ENCODE data around the gene CEP295NL.

CEP295NL gene

GRCh38 chr17:78865682-78866390 lies 37.2 kb downstream of the CEP295NL start:
- H3K4me3 ChIP-seq (ENCODE audit: low read depth, low read length), result peak overlapping the region; percentile 8; the same call in 1 of the 2 replicates
- TF ChIP-seq CTCF (IDR thresholded peaks at IDR 0.05; ENCODE audit: low read depth, low read length), result peak; percentile 96

- no peak overlapping the region for H3K4me3 ChIP-seq (ENCODE audit: low read depth, low read length)
- TF ChIP-seq CTCF (IDR thresholded peaks at IDR 0.05; ENCODE audit: low read depth, low read length), result no peak
Observed at GRCh38 chr17:78864117-78864516, 38.9 kb downstream of the CEP295NL start.

GRCh38 chr17:78862073-78863023 lies 40.7 kb downstream of the CEP295NL start:
- TF ChIP-seq CTCF (IDR thresholded peaks at IDR 0.05; ENCODE audit: low read depth, low read length), result no peak
- peak overlapping the region; percentile 26; the same call in 1 of the 2 replicates for H3K4me3 ChIP-seq (ENCODE audit: low read depth, low read length)

- H3K4me3 ChIP-seq (ENCODE audit: low read depth, low read length), result no peak overlapping the region
- TF ChIP-seq CTCF (IDR thresholded peaks at IDR 0.05; ENCODE audit: low read depth, low read length), result no peak
Observed at GRCh38 chr17:78861229-78861628, 41.8 kb downstream of the CEP295NL start.

GRCh38 chr17:78859051-78859450 lies 44.0 kb downstream of the CEP295NL start:
- TF ChIP-seq CTCF (IDR thresholded peaks at IDR 0.05; ENCODE audit: low read depth, low read length), result no peak
- H3K4me3 ChIP-seq (ENCODE audit: low read depth, low read length), result no peak overlapping the region

- no peak for TF ChIP-seq CTCF (IDR thresholded peaks at IDR 0.05; ENCODE audit: low read depth, low read length)
- no peak overlapping the region for H3K4me3 ChIP-seq (ENCODE audit: low read depth, low read length)
Observed at GRCh38 chr17:78857266-78857665, 45.7 kb downstream of the CEP295NL start.
